ENCODE measurements around the gene TWF1.
"Not testable (repeated sequence)": the region's sequence is repeated elsewhere in the genome, so short reads cannot be mapped to it uniquely, and the experiment has no call there.

Gene TWF1

DNA sequence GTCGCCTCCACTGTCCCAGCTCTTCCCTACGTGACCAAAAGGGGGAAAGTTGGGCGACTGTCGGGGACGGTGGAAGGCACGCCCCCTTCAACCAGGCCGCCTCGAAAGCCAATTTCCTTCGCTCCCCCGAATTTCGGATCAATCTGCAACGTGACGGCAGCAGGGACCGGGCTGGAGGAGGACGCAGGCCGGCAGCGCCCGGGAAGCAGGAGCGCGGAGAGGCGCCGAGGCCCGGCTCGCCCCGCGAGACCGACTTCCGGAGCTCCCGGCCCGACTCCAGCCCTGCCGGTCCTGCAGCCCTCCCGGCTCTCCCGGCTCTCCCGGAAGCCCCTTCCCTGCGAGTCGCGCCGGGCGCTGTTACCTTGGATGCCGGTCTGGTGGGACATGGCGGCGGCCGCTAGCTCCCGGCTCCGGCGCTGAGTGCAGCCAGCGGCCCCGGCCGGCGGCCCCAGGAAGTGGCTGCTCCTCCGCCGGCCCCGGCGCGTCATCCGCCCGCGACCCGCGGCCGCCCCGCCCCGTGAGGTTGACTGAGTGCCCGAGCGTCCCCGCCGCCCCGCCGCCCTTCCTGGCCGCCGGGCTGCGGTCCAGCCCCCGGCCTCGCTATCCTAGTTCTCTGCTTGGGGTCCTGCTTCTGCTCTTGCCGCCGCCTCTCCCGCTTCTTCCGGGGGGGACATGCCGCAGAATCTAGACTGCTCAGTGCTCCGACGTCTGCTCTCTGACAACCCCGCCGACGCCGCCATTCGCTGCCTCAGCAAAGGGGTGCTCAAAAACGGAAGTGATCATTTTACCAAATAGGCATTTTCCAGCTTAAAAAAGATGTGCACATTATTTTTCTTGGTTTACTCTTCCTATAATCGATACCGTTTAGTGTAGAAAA is at the start of gene TWF1:
Gene TWF1, minus strand, starts transcription at position 458 of the 877 bp plus-strand sequence. Its CDS starts 72 bp downstream, at position 386.
- peak; percentile 95 for DNase-seq

DNA sequence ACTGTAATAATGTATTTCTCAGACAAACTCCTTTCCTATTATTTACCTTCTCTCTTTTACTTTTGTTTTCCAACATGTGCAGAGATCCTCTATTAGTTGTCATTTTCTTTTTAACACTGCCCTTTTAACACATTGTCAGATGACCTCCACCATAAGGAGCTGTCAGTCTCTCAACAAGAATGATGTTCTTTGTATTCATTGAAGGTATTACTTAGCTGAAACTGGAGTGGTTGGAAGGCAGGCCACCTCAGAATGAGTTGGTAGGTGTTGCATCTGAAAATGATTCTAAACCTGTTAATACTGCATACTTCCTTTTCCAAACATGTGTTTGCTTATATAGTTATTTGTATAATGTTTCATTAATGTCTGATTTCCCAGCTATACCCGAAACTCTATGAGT is 46.6 kb upstream of the TWF1 start:
- DNase-seq: no peak

DNA sequence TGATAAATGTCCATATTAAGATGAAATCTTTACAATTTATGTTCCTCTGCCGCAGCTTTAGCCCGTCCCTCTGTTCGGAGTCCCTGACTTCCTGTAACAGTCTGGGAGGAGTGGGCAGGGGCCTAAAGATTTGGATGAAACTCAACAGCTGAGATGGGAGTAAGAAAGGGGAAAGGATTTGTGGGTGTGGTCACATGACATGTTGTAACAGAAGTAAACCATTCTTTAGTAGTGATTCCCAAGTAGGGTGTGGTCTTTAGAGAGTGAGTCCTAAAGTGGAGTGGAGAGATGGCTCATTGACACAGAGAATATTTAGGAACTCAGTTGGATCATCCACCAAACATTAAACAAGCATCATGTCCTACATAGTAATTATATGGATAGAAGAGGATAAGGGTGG is 42.7 kb upstream of the TWF1 start:
- DNase-seq: no peak

DNA sequence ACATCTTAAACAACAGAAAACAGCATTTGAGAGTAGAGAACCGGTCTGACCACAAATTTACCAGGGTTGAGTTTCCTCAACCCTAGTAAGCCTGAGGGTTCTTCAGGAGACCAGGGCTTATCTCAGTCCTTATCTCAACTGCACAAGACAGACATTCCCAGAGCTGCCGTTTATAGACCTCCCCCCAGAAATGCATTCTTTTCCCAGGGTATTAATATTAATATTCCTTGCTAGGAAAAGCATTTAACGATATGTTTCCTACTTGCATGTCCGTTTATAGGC is 42.0 kb upstream of the TWF1 start:
- DNase-seq: no peak

DNA sequence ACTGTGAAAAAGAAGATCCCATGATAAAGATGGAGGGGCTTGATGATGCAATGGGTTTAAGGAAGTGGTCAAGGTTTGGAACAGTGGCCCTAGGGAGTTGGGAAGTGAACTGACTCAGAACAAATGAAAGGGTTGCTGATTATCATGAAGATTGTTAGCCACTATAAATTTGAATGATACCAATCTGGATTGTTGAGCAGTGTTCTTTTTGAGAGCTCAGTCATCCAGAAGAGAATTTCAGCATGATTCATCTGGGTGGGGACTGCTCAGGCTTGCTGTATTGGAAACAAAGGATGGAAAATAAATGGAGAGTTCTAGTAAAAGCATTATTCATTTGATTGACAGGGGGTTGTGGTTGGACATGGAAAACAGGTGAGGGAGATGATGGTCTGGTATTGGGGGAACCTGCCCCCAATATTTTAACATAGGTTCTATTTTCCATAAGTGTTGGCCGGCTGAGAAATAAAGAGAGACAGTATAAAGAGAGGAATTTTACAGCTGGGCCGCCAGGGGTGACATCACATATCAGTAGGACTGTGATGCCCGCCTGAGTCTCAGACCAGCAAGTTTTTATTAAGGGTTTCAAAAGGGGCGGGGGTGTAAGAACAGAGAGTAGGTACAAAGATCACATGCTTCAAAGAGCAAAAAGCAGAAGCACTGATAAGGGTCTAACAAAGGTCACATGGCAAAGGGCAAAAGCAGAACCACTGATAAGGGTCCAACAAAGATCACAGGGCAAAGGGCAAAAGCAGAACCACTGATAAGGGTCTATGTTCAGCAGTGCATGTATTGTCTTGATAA is 41.5 kb upstream of the TWF1 start:
- not testable (repeated sequence) for DNase-seq

DNA sequence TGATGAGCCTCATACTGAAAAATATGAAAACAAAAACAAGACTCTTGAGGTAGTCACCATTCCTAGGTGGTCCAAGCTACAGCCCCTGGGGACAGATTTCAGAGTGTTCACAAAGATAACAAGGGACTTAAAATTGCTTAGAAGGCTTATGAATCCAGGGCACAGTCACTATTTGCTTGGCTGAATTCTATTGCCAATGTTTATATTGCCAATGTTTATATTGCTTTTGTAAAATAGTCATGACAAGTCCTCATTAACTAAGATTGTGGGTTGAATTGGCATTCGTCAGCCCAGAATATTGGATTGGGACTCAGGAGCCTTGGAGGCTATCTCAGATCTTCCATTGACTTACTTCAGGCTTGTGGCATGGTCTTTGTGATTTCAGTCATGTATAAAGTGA is 36.1 kb upstream of the TWF1 start:
- DNase-seq: no peak

DNA sequence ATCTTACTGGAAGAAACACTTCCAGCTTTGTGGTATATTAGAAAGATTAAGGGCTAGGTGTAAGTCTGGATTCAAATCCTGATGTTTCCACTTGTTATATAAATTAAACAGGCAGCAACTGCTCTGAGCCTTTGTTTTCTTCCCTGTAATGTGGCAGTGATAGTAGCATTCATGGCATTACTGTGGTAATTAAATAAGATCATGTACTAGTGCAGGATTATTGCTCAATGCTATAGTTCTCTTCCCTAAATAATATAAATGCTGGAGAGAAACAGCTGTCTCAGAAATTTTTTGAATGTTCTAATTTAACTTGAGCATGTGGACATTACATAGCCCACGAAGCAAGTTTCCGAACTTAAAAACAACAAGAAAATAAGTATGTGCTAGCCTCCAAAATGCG is 35.1 kb upstream of the TWF1 start:
- DNase-seq: no peak

DNA sequence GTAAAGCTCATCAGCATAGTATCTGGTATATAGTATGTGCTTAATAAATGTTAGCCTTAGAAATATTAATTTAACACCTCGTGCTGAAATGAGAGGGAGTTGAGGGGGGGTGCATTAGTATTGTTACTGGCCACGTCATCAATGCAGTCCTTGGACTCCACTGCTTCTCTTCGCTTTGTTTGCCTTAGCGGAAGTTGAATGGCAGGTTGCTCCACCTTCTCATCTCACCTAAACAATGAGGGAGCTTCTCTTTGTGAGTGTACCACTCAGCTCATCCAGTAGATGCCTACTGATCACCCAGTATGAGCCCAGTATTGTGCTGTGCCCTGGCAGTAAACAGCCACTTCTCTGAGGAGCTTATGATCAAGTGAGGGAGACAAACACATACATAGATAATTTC is 34.2 kb upstream of the TWF1 start:
- no peak for DNase-seq

DNA sequence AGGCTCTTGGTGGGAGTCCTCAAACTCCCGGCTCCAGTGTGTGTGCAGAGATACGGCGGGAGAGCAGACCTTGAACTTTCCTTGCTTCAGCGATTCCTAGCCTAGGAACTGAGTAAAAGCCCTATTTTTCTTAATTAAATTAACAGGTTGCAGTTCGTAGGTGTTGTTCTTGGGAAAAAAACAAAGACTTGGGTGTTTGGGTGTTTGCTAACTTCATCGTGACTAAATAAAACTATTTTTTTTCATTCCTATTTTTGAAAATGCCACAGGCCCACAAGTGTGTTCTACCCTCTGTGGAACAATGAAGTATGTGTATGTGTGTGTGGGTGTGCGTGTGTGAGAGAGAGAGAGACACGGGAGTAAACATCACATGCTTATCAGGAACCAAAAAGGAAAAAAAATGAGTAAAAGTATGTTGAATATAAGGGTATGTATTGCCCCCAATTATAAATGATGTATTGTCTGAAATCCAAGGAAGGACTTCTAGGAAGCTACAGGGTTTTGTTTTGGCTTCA is 30.4 kb upstream of the TWF1 start:
- no peak for DNase-seq

DNA sequence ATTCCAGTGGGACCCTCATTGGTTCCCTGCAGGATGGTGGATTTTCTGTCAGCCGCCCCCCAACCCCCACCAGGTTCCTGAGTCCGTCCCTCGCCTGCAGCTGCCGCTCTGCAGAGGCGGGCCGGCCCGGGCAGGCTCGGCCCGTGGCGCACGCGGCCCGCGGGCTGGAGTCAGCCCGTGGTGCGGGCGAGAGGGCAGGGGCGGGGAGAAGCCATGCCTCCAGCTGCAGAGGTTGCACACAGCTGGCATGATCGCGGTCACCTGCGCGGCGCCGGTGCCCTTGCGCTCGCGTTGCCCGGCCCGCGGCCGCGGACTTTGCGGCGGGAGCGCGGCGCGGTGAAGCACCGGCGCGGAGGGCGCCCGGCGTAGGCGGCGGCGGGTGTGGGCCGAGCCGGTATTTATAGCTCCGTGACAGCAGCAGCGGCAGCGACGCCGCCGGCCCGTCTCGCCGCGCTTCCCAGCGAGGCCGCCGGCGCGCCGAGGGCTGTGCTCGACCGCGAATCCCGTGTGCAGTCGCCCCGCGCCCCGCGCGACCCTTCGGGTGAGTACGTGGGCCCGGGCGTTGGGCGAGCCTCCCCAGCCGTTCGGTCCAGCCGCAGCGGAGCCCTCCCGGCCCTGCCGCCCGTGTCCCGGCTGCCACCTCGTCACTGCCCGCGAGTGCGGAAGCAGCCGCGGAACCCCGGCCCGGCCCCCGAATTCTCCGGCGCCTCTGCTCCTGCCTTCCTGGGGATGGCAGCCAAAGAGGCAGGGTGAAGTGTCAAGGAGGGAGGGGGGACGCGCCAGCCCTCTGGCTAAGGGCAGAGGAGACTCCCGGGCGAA is 29.7 kb upstream of the TWF1 start, which contains the start of gene TMEM117:
Gene TMEM117, plus strand, starts transcription at position 426 of the 819 bp plus-strand sequence.
- DNase-seq: peak; percentile 86

DNA sequence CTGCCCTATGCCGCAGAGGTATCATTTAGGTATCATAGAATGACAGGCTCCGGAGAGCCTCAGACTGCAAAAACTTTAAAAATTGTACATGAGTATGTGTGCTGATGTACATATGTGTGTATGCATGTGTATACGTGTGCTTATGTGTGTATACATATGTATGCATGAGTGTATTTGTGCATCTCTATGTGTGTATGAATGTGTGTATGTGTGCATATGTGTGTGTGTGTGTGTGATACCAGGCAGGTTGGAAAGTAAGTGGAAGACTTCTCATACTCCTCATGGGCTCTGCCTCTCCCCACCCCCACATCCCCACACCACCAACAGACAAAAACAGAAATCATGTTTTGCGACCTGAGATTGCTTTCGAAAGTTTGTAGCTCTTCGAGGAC is 29.1 kb upstream of the TWF1 start:
- no peak for DNase-seq

DNA sequence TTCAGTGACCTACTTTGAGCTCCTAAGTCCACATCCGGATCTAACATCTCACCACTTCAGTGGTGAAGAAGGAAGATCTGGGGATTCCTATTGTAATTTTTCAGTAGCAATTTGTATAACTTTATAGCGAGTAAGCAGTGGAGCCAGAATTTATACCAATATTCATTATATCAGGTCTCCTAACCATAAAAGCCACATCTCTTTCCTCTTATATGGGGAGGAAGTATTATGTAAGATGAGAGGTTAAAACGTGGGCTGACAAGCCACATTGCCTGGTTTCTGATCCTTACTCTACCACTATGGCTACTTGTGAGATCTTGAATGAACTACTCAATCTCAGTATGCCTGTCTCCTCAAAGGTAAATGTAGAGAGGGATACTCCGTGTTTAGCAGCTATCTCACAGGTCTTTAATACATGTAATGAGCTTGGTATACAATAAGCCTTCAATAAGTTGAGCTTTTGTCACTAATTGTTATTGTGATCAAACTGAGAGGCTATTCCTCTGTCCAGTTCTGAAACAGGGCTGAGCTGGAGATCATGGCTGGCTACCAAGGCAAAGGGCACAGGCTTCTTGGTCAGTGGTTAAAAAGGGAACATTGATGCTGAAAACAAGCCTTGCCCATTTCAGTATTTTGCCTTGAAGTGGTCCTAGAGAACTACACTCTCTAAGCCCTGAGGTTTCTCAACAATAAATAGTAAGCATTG is 26.5 kb upstream of the TWF1 start:
- DNase-seq: no peak

DNA sequence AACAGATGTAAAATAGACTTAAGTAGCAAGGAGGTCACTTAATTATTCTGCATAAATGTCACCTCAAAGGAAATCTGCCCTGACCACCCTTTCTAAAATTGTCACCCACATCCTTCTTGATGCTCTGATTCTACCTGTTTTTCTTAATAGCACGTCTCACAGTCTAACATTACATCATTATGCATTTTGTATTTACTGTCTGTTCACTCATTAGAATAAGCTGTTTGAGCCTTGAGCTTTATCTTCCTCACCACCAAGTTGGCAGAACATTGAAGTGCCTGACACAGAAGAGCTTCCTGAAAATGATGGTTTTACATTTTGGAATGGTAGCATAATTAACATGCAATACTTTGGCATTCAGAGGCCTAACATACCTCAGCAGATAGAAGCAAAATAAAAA is 21.0 kb upstream of the TWF1 start:
- DNase-seq: no peak

DNA sequence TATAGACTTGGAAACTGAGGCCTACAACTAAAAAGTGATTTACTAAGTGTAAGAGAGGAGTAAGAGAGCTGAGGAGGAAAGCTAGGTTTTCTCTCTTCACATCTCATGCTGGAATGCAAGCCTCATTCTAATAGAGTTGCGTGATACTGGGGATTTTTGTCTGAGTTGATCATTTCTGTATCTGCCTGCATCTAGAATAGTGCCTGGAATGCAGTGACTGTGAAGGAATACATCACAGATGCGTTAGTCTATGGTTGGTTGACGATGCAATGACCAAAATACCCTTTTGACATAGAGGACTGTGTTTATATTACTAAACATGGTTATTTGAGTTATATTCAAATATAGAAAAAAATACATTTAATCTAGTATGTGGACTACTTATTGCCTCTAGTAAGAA is 20.6 kb upstream of the TWF1 start:
- DNase-seq: no peak

DNA sequence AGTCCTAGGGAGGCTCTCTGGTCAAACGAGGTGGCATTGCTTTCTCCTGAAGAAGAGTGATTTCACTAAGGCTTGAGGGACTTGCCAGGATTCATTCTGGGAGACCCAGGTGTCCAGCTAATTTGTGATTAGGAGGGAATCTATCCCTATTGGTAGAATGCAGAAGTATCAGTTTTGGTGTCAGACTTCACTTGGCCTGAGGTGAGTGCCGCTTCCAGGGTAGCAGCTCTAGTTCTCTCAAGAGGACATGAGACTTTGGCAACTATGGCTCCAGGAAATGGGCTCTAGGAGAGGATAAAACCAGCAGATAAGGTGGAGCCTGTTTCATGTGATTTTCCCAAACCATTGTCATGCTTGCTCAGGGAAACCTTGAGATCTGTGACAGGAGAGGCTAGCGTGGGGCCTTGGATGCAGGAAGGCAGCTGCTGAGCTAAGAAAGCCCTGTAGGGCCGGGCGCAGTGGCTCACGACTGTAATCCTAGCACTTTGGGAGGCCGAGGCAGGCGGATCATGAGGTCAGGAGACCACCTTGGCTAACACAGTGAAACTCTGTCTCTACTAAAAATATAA is 18.2 kb upstream of the TWF1 start:
- no peak for DNase-seq

DNA sequence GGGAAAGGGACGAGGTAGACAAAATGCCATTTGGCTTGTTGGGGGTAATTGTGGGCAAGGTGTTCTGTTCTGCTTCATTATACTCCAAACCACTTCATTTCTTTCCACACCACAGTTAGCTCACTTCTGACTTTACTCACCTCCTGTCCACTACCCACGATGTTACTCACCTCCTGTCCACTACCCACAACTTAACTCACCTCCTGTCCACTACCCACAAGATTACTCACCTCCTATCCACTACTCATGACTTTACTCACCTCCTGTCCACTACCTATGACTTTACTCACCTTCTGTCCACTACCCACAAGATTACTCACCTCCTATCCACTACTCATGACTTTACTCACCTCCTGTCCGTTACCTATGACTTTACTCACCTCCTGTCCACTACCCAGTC is 10.1 kb upstream of the TWF1 start:
- no peak for DNase-seq

DNA sequence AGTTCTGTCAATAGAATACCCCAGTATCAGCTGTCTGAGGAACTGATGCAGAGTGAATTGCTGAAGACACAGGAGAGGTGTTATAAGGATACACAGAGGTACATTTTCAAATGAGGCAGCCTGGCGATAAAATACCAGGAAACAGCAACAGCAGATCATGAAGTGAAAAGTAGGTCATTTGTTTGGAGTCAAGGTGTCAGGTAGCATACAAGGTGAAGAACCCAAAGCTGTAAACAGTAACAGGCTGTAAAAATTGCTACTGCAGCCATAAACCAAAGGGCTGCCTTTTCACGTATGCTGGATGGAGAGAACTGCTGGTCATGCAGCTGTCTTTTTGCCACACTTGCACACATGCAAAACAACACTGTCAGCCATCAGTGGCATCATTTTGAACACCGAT is 9.3 kb upstream of the TWF1 start:
- DNase-seq: no peak

DNA sequence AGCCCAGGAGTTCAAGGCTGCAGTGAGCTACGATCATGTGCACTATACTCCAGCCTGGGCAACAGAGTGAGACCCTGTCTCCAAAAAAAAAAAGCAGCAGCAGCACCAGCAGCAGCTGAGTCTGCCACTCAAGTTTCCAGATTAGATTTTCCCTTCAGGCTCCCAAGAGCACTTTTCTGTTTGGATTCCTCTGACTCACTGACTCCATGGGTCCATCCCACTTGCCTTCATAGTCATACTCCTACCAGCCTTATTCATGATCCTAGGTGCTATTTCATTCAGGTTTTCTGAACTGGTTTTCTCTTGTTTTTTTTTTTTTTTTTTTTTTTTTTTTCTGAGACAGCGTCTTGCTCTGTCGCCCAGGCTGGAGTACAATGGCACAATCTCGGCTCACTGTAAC is 6.8 kb upstream of the TWF1 start:
- DNase-seq: no peak

DNA sequence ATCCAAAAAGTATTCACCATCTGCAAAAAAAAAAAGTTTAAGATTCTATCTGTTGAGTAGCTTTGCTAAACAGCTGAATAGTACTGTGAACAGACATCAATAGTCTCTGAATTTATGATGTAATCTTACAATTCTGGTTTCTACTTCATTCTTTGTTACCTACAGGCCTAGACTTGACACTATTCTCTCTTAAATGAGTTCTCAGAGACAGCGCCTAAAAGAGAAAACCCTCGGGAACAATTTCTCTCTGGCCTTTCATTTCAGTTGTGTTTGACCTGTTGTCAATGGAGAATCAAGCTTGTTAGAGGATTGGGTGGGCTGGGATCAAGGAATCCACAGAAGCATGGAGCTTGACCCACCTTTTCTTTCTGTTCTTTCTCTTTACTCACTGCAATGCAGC is 5.9 kb upstream of the TWF1 start:
- DNase-seq: no peak

DNA sequence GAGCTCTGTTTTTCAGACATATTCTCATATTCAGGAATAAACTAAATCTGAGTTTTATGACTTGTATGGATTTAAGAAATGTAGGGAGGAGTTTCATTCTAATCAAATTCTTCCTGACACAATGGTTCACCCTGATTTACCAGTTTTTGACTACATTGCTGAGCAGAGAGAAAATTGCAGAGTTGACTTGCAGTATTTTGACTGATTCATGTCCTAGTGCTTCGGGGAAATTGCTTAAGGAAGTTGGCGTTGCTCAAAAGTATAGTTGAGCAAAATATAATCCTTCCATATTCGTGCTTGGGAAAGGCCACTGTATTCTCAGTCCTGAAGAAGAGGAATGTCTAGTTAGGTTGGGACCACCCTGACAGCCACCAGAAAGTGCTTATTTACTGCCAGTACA is 1.3 kb upstream of the TWF1 start:
- DNase-seq: no peak

DNA sequence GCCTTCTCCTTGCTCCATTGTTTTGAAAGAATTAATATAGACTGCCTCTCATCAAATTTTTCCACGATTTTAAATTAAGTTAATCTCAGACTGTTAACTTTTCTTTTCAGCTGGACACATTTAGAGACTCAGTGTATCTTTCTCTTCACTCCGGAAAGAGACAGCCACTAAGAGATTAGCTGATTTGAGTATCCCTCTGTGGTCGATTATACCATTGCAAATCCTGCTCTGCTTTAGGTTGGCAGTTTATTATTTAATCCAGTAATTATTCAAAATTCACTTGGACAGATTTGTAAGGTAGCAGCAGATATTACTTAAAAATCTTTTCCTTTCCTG is 588 bp upstream of the TWF1 start:
- no peak for DNase-seq

DNA sequence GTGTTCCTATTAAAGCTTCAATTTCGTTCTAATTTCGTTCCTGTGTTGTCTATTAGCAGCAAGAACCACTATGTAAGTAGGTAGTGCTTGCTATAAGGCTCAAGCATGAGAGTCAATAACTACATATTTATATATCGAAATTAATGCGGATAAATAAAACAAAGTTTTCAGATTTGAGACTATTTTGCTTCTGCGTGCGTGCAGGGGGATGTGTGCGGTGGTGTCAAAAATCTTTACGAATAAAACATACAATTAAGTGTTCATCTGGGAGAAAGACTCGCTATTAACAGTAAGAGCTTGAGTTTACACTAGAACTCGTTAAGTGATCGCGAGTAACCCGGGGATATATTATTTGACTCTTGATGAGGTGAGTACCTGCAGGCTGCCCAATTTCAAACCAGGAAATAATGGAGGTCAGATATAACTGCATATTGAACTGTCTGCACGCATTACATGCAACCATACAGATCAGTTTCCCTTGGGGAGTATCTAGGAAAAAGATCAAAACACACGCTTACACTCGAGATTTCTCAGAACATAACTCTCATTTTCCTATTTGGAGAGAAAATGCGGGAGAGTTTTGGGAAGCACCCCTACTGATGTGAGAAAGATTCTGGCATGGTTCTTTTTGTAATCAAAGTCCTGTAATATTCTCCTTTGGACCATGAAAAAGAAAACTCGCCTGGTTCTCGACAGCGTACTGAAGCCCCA is 813 bp downstream of the TWF1 start:
- DNase-seq: no peak
